SK-N-SH treated with all-trans-retinoic acid at 6 μM for 48 hours (cell line): ENCODE measurements around the gene TUBA1C.

Experiments used
- ATAC-seq: fragments of 200-7000 bp; cut with Tn5 transposase; 3 replicates; pipeline ENCODE4 v1.9.1; 2020; ENCODE audit warnings: mild to moderate bottlenecking, moderate library complexity
- ARNTL ChIP-seq: fragments of 450-650 bp; formaldehyde crosslinking; IDR thresholded peaks from 2 replicates; pipeline ENCODE4 v1.5.0; 2020; ENCODE audit warnings: low read depth, mild to moderate bottlenecking, moderate library complexity, borderline replicate concordance
- BACH2 ChIP-seq: fragments of 250-450 bp; sonication (Bioruptor Pico); IDR thresholded peaks from 2 replicates; pipeline ENCODE4 v1.9.0; 2021; ENCODE audit warnings: mild to moderate bottlenecking, borderline replicate concordance
- CREB5 ChIP-seq: fragments of 250-450 bp; sonication (Bioruptor Pico); IDR thresholded peaks from 2 replicates; pipeline ENCODE4 v1.5.1; 2020; ENCODE audit warnings: low read depth, mild to moderate bottlenecking, moderate library complexity
- CSDC2 ChIP-seq: fragments of 250-450 bp; sonication (Bioruptor Pico); IDR thresholded peaks from 2 replicates; pipeline ENCODE4 v1.5.0; 2020; ENCODE audit warnings: mild to moderate bottlenecking, moderate library complexity
- CSRNP3 ChIP-seq: fragments of 250-450 bp; sonication (Bioruptor Pico); IDR thresholded peaks from 2 replicates; pipeline ENCODE4 v1.5.1; 2021; ENCODE audit warnings: mild to moderate bottlenecking, moderate library complexity
- ESRRG ChIP-seq: fragments of 250-450 bp; sonication (Bioruptor Pico); IDR thresholded peaks from 2 replicates; pipeline ENCODE4 v1.6.1; 2021; ENCODE audit warnings: mild to moderate bottlenecking
- GLIS3 ChIP-seq: fragments of 250-450 bp; sonication (Bioruptor Pico); IDR thresholded peaks from 2 replicates; pipeline ENCODE4 v1.5.0; 2020; ENCODE audit warnings: mild to moderate bottlenecking, moderate library complexity
- ISL1 ChIP-seq: fragments of 250-450 bp; sonication (Bioruptor Pico); IDR thresholded peaks from 2 replicates; pipeline ENCODE4 v2.1.2; 2022; ENCODE audit warnings: mild to moderate bottlenecking, moderate library complexity
- OSR1 ChIP-seq: fragments of 250-450 bp; sonication (Bioruptor Pico); IDR thresholded peaks from 2 replicates; pipeline ENCODE4 v1.8.0; 2022; ENCODE audit warnings: moderate library complexity, mild to moderate bottlenecking, inconsistent platforms
- PATZ1 ChIP-seq: fragments of 250-450 bp; sonication (Bioruptor Pico); IDR thresholded peaks from 2 replicates; pipeline ENCODE4 v1.8.0; 2020; ENCODE audit warnings: mild to moderate bottlenecking, moderate library complexity, borderline replicate concordance
- POU6F1 ChIP-seq: fragments of 250-450 bp; sonication (Bioruptor Pico); IDR thresholded peaks from 2 replicates; pipeline ENCODE4 v1.8.0; 2021; ENCODE audit warnings: low read depth, mild to moderate bottlenecking, moderate library complexity, borderline replicate concordance
- PPARA ChIP-seq: fragments of 250-450 bp; sonication (Bioruptor Pico); IDR thresholded peaks from 2 replicates; pipeline ENCODE4 v1.5.0; 2020; ENCODE audit warnings: mild to moderate bottlenecking, borderline replicate concordance
- RARB ChIP-seq: fragments of 250-450 bp; sonication (Bioruptor Pico); IDR thresholded peaks from 2 replicates; pipeline ENCODE4 v1.8.0; 2021; ENCODE audit warnings: mild to moderate bottlenecking, moderate library complexity
- SNAI2 ChIP-seq: fragments of 250-450 bp; sonication (Bioruptor Pico); IDR thresholded peaks from 2 replicates; pipeline ENCODE4 v1.5.0; 2020; ENCODE audit warnings: mild to moderate bottlenecking, moderate library complexity
- TCF4 ChIP-seq: fragments of 250-450 bp; sonication (Bioruptor Pico); IDR thresholded peaks from 2 replicates; pipeline ENCODE4 v1.8.0; 2021; ENCODE audit warnings: mild to moderate bottlenecking, moderate library complexity, borderline replicate concordance
- TOX ChIP-seq: fragments of 250-450 bp; sonication (Bioruptor Pico); IDR thresholded peaks from 2 replicates; pipeline ENCODE4 v1.8.0; 2021; ENCODE audit warnings: mild to moderate bottlenecking, moderate library complexity, borderline replicate concordance
- TSHZ2 ChIP-seq: fragments of 250-450 bp; sonication (Bioruptor Pico); IDR thresholded peaks from 2 replicates; pipeline ENCODE4 v1.5.0; 2020; ENCODE audit warnings: mild to moderate bottlenecking, moderate library complexity
- ZC3H10 ChIP-seq: fragments of 250-450 bp; sonication (Bioruptor Pico); IDR thresholded peaks from 2 replicates; pipeline ENCODE4 v1.5.1; 2021; ENCODE audit warnings: mild to moderate bottlenecking, moderate library complexity
- ZFP3 ChIP-seq: fragments of 250-450 bp; sonication (Bioruptor Pico); IDR thresholded peaks from 2 replicates; pipeline ENCODE4 v1.5.0; 2020; ENCODE audit warnings: mild to moderate bottlenecking, moderate library complexity
- ZFP30 ChIP-seq: fragments of 450-650 bp; formaldehyde crosslinking; IDR thresholded peaks from 2 replicates; pipeline ENCODE4 v1.5.0; 2022; ENCODE audit warnings: mild to moderate bottlenecking, moderate library complexity
- ZNF565 ChIP-seq: fragments of 450-650 bp; formaldehyde crosslinking; conservative IDR thresholded peaks from 2 replicates; pipeline ENCODE4 v1.5.0; 2020; ENCODE audit warnings: low read depth, mild to moderate bottlenecking, moderate library complexity
- ZNF70 ChIP-seq: fragments of 450-650 bp; formaldehyde crosslinking; IDR thresholded peaks from 2 replicates; pipeline ENCODE4 v1.5.0; 2020; ENCODE audit warnings: mild to moderate bottlenecking, moderate library complexity
- ZNF8 ChIP-seq: fragments of 450-650 bp; formaldehyde crosslinking; IDR thresholded peaks from 2 replicates; pipeline ENCODE4 v1.5.0; 2020; ENCODE audit warnings: mild to moderate bottlenecking, moderate library complexity

Gene TUBA1C

GRCh38 chr12:49243631-49244030, 21.3 kb upstream of the TUBA1C start:
- no peak for ATAC-seq
- TF ChIP-seq TCF4 (CRISPR knock-in tag) (no peak), ZFP3 (CRISPR knock-in tag) (no peak), ZNF8 (CRISPR knock-in tag) (no peak), GLIS3 (no peak), ISL1 (CRISPR knock-in tag) (no peak), OSR1 (CRISPR knock-in tag) (no peak), TOX (CRISPR knock-in tag) (no peak), TSHZ2 (no peak), CSDC2 (CRISPR knock-in tag) (no peak), ZNF70 (CRISPR knock-in tag) (no peak), RARB (CRISPR knock-in tag) (no peak), ARNTL (CRISPR knock-in tag) (no peak), PPARA (CRISPR knock-in tag) (no peak), PATZ1 (no peak), CSRNP3 (CRISPR knock-in tag) (no peak), BACH2 (CRISPR knock-in tag) (no peak), ZNF565 (no peak), ESRRG (CRISPR knock-in tag) (no peak), CREB5 (CRISPR knock-in tag) (no peak)
- TF ChIP-seq, all 23 proteins: peak for 0

GRCh38 chr12:49244176-49244575, 20.7 kb upstream of the TUBA1C start:
- TF ChIP-seq ZNF8 (CRISPR knock-in tag), result no peak
- TF ChIP-seq ZFP3 (CRISPR knock-in tag), result no peak
- no peak for TF ChIP-seq TCF4 (CRISPR knock-in tag)
- no peak for TF ChIP-seq BACH2 (CRISPR knock-in tag)
- no peak for TF ChIP-seq ZFP30 (CRISPR knock-in tag)
- TF ChIP-seq CSRNP3 (CRISPR knock-in tag), result no peak
- TF ChIP-seq CREB5 (CRISPR knock-in tag), result no peak
- TF ChIP-seq ARNTL (CRISPR knock-in tag), result no peak
- TF ChIP-seq SNAI2 (CRISPR knock-in tag), result no peak
- no peak for TF ChIP-seq ESRRG (CRISPR knock-in tag)
- TF ChIP-seq ZC3H10, result no peak
- no peak for TF ChIP-seq POU6F1 (CRISPR knock-in tag)
- no peak for TF ChIP-seq TOX (CRISPR knock-in tag)
- no peak for TF ChIP-seq PPARA (CRISPR knock-in tag)
- TF ChIP-seq ZNF70 (CRISPR knock-in tag), result no peak
- TF ChIP-seq, all 23 proteins: peak for 0
- ATAC-seq, result peak; percentile 87
